Activated CD4-positive, alpha-beta T cell treated with anti-CD3 and anti-CD28 coated beads, Interleukin-10, Interleukin-2, amounts not matched to agents 100 ng/mL and 50 ng/mL, durations not matched to agents 16 hours and 8 hours (primary cell): Measurements from ENCODE around the gene ATF4.
A peak's percentile ranks its signal among the peaks of the same experiment; 100 is the strongest.

ENCODE experiments used
- DNase-seq: peaks from one replicate; pipeline ENCODE4 v3.0.0-alpha.2; 2020

The ATF4 gene

GRCh38 chr22:39530692-39531331, 10.4 kb downstream of the ATF4 start:
- peak; percentile 69 for DNase-seq

GRCh38 chr22:39532215-39533073, 12.1 kb downstream of the ATF4 start, which contains the start of gene RPS19BP1:
TSS of gene RPS19BP1 (minus strand) at chr22:39532748. CDS start at chr22:39532738, 10 bp downstream.
- DNase-seq = peak; percentile 100

GRCh38 chr22:39534092-39534506, 13.7 kb downstream of the ATF4 start:
- no peak for DNase-seq

- DNase-seq = peak; percentile 83
These were observed 14.4 kb downstream of the ATF4 start for GRCh38 chr22:39534591-39535356.

- no peak for DNase-seq
These were observed 15.0 kb downstream of the ATF4 start for GRCh38 chr22:39535357-39535725.

GRCh38 chr22:39535831-39536449, 15.6 kb downstream of the ATF4 start:
- DNase-seq = no peak

- DNase-seq = no peak
These were observed 16.3 kb downstream of the ATF4 start for GRCh38 chr22:39536711-39537110.

GRCh38 chr22:39537975-39538374, 17.6 kb downstream of the ATF4 start:
- no peak for DNase-seq

- peak; percentile 31 for DNase-seq
These were observed 22.7 kb downstream of the ATF4 start for GRCh38 chr22:39543095-39543494.

- peak; percentile 56 for DNase-seq
These were observed 25.3 kb downstream of the ATF4 start for GRCh38 chr22:39545386-39546365.

- no peak for DNase-seq
These were observed 26.7 kb downstream of the ATF4 start for GRCh38 chr22:39546889-39547586.

- DNase-seq = no peak
These were observed 27.2 kb downstream of the ATF4 start for GRCh38 chr22:39547587-39547947.

GRCh38 chr22:39553429-39553828, 33.1 kb downstream of the ATF4 start:
- DNase-seq = no peak

GRCh38 chr22:39554151-39554550, 33.8 kb downstream of the ATF4 start:
- no peak for DNase-seq

- peak; percentile 43 for DNase-seq
These were observed 36.8 kb downstream of the ATF4 start for GRCh38 chr22:39556970-39557841.

GRCh38 chr22:39558254-39558727, 37.9 kb downstream of the ATF4 start:
- DNase-seq = no peak

GRCh38 chr22:39558950-39559349, 38.6 kb downstream of the ATF4 start:
- DNase-seq = no peak

GRCh38 chr22:39559456-39560105, 39.2 kb downstream of the ATF4 start:
- DNase-seq = no peak

GRCh38 chr22:39560127-39560526, 39.8 kb downstream of the ATF4 start:
- DNase-seq = no peak
